Activated CD4-positive, alpha-beta memory T cell treated with anti-CD3 and anti-CD28 coated beads, Interleukin-2, amount 10 ng/mL, durations not matched to agents 7 days and 5 days (primary cell): ENCODE measurements around the gene ANKRD45. TPM values are rescaled to one million over a fixed set of nuclear protein-coding genes. Genes with fewer than 3 reads are reported as not detected.
"Not testable (repeated sequence)": the region's sequence is repeated elsewhere in the genome, so short reads cannot be mapped to it uniquely, and the experiment has no call there.

Source experiments
- CTCF ChIA-PET: fragments of 350-600 bp; sonication (Branson Sonifier 250); formaldehyde crosslinking; loops from one replicate; lab custom pipeline; 2021; ENCODE audit warnings: antibody characterized with exemption, inconsistent platforms; lab: Charles Lee
- POLR2A ChIA-PET: fragments of 350-600 bp; sonication (Branson Sonifier 250); formaldehyde crosslinking; loops from one replicate; lab custom pipeline; 2021; ENCODE audit warnings: antibody characterized with exemption; lab: Charles Lee
- DNase-seq: peaks from one replicate; pipeline ENCODE4 v3.0.0-alpha.2; 2020
- H3K27ac Mint-ChIP-seq: one replicate; pipeline ENCODE4 v1.8.0; 2021; ENCODE audit warnings: mild to moderate bottlenecking, mixed read lengths
- H3K27me3 Mint-ChIP-seq: one replicate; pipeline ENCODE4 v1.8.0; 2021; ENCODE audit warnings: mixed read lengths
- H3K36me3 Mint-ChIP-seq: one replicate; pipeline ENCODE4 v1.8.0; 2021; ENCODE audit warnings: low read depth, mixed read lengths
- H3K4me1 Mint-ChIP-seq: one replicate; pipeline ENCODE4 v1.8.0; 2021; ENCODE audit warnings: mixed read lengths
- H3K4me3 Mint-ChIP-seq: one replicate; pipeline ENCODE4 v1.8.0; 2021; ENCODE audit warnings: mild to moderate bottlenecking, mixed read lengths
- H3K9me3 Mint-ChIP-seq: one replicate; pipeline ENCODE4 v1.8.0; 2021; ENCODE audit warnings: mixed read lengths
- total RNA-seq, 2 experiments: library from RNA; stranded (reverse); gene quantifications; one replicate each; pipeline ENCODE4 v1.2.3, GENCODE V29; 2021

The ANKRD45 gene
- total RNA-seq, 2 experiments from 2014 or later, result not detected

DNA sequence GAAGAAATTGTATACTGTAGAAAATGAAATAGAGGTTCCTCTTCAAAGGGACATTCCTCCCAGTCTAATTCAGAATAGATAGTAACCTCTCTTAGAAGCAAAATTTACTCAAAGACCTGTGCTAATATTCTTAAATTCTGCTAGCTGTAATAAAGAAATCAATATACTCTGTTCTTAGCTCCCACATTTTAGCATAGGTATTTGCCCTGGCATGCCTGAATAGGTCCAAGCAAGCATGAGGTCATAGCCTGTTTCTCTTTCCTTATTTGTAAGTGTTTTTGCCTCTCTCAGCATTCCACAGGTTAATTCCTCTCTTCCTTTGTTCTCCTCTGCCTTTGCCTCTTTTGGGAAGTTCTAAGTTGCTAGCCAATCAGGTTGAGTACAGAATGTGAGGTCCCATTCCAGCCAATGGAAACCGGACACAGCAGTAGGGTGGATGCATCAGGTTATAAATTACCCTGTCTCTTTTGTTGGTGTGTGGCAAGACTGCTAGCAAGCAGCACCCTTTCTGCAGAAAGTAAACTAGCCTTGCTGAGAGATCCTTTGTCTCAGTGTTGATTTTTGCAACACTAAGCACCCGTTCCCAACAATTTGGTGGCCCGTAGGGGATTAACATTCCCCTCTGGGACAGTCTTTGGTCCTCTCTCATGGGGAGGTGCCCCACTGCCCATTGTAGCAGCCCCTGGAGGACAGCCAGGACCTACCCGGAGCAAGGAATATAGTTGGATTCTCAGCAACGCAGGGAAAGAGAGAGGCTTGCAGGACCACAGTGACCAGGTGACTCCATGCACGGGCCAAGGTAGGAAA lies 32.2 kb downstream of the ANKRD45 start:
- H3K36me3 Mint-ChIP-seq, result not testable (repeated sequence)

DNA sequence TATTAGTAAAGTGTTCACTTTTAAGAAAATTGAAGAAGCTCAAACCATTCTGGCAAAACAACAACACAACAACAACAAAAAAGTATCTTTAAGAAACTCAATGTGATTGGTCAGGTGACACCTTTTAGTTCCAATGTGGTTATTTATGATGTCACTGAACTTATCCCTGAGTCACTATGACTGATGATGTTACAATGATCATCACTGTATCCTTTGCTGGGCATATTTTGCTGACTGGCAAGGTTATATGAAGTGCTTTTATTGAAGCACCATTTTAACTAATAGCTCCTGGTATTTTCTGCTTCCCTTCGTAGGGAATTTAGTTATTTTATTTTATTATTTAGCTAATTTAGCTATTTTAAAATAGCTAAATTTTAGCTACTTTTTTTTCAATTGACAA lies 34.5 kb downstream of the ANKRD45 start, which contains the start of gene TEX50:
TEX50 (plus strand) TSS at position 223 of the 400 bp plus-strand sequence. CDS start 184 bp downstream, outside the sequence.
- Mint-ChIP-seq H3K27me3 (peaks cover 2% of the 10 kb centered on the region), H3K27ac (no peak within 1 kb of the TSS), H3K9me3 (peaks cover 3% of the 10 kb centered on the region), H3K36me3 (no peaks in the 10 kb centered on the region), H3K4me3 (no peak within 1 kb of the TSS), H3K4me1 (no peaks in the 10 kb centered on the region)
- ChIA-PET CTCF (interaction anchor here (1.4 kb wide), 1 partner anchor 206 kb away, joined by 4 read pairs; no protein-coding TSS in a partner anchor), POLR2A (no interaction called here)
- DNase-seq, result no peak

More for the DNA sequence above, 32.2 kb downstream of the ANKRD45 start:
- DNase-seq, POLR2A ChIA-PET, H3K4me1 Mint-ChIP-seq, H3K4me3 Mint-ChIP-seq, H3K9me3 Mint-ChIP-seq, H3K27ac Mint-ChIP-seq, CTCF ChIA-PET, H3K27me3 Mint-ChIP-seq: not testable (repeated sequence)

DNA sequence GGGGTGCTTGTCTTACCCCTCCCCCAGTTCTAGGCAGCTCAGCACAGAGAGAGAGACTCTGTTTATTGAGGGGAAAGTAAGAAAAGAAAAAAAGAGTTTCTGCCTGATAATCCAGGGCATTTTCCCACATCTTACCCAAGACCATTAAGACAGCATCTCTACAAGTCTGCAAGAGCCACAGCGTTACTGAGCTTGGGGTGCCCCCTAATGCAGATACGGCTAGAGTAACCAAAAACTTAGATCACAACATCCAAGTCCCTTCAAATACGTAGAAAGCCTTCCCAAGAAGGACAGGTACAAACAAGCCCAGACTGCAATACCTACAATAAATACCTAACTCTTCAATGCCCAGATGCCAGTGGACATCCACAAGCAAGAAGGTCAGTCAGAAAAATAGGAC lies 40.8 kb downstream of the ANKRD45 start:
- ChIA-PET CTCF (no interaction called here), POLR2A (no interaction called here)
- no peaks in the 10 kb centered on the region for H3K9me3 Mint-ChIP-seq
- no peak overlapping the region for H3K27ac Mint-ChIP-seq
- H3K27me3 Mint-ChIP-seq, result peaks cover 2% of the 10 kb centered on the region
- no peaks in the 10 kb centered on the region for H3K36me3 Mint-ChIP-seq
- no peaks in the 10 kb centered on the region for H3K4me1 Mint-ChIP-seq
- H3K4me3 Mint-ChIP-seq, result no peak overlapping the region
- no peak for DNase-seq

DNA sequence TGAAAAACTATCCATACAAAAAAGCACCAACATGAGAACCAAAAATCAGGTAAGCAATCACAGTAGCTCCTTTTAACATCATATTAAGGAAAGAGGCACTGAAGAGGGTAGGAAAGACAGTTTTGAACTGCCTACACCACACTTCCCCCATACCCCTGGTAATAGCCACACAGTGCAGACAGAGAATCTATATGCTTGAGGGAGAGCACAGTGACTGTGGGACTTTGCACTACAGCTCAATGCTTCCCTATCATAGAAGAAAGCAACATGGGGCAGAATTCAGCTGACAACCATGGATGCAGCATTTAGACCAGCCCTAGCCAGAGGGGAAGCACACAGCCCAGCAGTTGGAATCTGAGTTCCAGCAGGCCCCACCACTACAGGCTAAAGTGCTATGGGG lies 42.4 kb downstream of the ANKRD45 start:
- Mint-ChIP-seq H3K27ac (no peak overlapping the region), H3K4me1 (no peaks in the 10 kb centered on the region), H3K27me3 (no peaks in the 10 kb centered on the region), H3K9me3 (peaks cover 5% of the 10 kb centered on the region), H3K4me3 (no peak overlapping the region), H3K36me3 (no peaks in the 10 kb centered on the region)
- DNase-seq, result no peak
- ChIA-PET POLR2A (no interaction called here), CTCF (no interaction called here)

DNA sequence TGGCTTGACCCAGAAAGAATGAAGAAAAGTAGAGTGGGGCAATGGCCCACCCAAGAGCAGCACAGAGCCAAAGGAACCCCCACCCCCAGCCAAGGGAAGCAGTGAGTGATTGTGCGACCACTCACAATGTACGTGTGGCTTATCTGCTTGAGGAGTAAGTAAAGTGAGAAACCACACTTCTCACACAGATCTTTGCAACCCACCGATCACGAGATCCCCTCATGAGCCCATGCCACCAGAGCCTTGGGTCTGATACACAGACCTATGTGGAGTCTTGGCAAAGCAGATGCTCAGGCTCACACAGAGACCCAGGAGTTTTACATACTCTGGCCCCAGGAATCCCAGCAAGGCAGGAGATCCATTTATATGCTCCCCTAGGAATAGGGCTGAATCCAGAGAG lies 52.8 kb downstream of the ANKRD45 start:
- Mint-ChIP-seq H3K27ac (no peak overlapping the region), H3K9me3 (peaks cover 26% of the 10 kb centered on the region), H3K36me3 (peaks cover 7% of the 10 kb centered on the region), H3K4me3 (no peak overlapping the region), H3K4me1 (no peaks in the 10 kb centered on the region), H3K27me3 (peaks cover 21% of the 10 kb centered on the region)
- POLR2A ChIA-PET, result no interaction called here
- no peak for DNase-seq
- CTCF ChIA-PET, result no interaction called here

DNA sequence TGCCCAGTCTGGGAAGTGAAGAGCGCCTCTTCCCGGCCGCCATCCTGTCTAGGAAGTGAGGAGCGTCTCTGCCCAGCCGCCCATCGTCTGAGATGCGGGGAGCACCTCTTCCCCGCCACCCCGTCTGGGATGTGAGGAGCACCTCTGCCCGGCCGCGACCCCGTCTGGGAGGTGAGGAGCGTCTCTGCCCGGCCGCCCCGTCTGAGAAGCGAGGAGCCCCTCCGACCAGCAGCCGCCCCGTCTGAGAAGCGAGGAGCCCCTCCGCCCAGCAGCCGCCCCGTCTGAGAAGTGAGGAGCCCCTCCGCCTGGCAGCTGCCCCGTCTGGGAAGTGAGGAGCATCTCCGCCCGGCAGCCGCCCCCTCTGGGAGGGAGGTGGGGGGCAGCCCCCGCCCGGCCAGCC lies 56.6 kb downstream of the ANKRD45 start:
- POLR2A ChIA-PET, H3K4me1 Mint-ChIP-seq, H3K27ac Mint-ChIP-seq, H3K9me3 Mint-ChIP-seq, DNase-seq, H3K4me3 Mint-ChIP-seq, H3K27me3 Mint-ChIP-seq, H3K36me3 Mint-ChIP-seq: not testable (repeated sequence)
- CTCF ChIA-PET, result interaction anchor here (0.6 kb wide), 1 partner anchor 194 kb away, joined by 4 read pairs; no protein-coding TSS in a partner anchor

DNA sequence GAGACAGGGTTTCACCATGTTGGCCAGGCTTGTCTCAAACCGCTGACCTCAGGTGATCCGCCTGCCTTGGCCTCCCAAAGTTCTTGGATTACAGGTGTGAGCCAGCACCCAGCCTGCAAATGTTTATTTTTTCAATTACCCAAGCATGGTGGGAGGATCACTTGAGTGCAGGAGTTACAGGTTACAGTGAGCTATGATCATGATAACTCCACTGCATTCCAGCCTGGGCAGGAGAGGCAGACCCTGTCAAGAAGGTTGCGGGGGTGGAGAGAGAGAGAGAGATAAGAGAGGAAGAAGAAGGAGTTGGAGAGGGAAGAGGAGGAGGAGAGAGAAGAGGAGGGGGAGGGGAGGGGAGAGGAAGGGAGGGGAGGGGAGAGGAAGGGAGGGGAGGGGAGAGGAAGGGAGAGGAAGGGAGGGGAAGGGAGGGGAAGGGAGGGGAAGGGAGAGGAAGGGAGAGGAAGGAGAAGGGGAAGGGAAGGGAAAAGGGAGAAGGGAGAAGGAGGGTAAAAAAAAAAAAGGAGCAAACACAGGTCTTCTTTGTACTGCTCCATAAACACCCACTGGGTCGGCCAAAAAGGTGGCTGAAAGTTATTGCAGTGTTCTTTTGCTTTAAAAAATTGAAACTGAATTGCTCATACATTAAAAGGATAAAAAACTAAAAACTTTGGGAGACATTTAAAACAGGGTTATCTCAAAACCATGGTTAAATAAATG lies 61.0 kb downstream of the ANKRD45 start:
- ChIA-PET POLR2A (no interaction called here), CTCF (no interaction called here)
- DNase-seq, result no peak
- no peak overlapping the region for H3K27ac Mint-ChIP-seq
- H3K36me3 Mint-ChIP-seq, result no peaks in the 10 kb centered on the region
- peaks cover 4% of the 10 kb centered on the region for H3K9me3 Mint-ChIP-seq
- H3K27me3 Mint-ChIP-seq, result no peaks in the 10 kb centered on the region
- H3K4me3 Mint-ChIP-seq, result no peak overlapping the region
- no peaks in the 10 kb centered on the region for H3K4me1 Mint-ChIP-seq

DNA sequence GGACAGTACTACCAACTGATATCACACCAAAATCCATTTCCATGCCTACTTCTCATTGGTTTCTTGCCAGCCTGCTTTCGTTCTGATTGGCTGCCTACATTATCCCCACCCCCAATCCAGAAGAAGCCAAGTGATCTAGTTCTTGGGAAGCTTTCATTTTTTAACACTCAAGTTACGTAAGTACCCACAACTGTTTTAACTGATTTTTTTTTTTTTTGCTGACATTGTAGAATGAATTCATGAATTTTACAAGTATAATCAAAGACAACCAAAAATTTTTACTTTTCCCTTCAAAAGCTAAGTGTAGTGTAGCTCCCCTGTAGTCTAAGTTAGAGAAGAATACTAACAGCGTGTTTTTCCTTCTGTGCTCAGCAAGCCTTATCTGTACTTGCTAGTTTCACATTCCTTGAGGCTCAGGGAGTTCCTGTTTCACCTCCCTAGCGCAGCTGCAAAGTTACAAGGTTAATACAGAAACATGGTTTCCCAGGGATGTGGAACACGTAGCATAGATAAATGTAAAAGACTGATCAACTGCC lies 66.5 kb downstream of the ANKRD45 start, which contains the start of gene SLC9C2:
SLC9C2 (minus strand) TSS at position 17 of the 536 bp plus-strand sequence. CDS start 1,296 bp downstream, outside the sequence.
- H3K4me3 Mint-ChIP-seq, result no peak within 1 kb of the TSS
- H3K36me3 Mint-ChIP-seq, result peaks cover 3% of the 10 kb centered on the region
- peaks cover 2% of the 10 kb centered on the region for H3K4me1 Mint-ChIP-seq
- H3K27me3 Mint-ChIP-seq, result no peaks in the 10 kb centered on the region
- ChIA-PET POLR2A (no interaction called here), CTCF (no interaction called here)
- no peak for DNase-seq
- H3K27ac Mint-ChIP-seq, result no peak within 1 kb of the TSS
- peaks cover 2% of the 10 kb centered on the region for H3K9me3 Mint-ChIP-seq

DNA sequence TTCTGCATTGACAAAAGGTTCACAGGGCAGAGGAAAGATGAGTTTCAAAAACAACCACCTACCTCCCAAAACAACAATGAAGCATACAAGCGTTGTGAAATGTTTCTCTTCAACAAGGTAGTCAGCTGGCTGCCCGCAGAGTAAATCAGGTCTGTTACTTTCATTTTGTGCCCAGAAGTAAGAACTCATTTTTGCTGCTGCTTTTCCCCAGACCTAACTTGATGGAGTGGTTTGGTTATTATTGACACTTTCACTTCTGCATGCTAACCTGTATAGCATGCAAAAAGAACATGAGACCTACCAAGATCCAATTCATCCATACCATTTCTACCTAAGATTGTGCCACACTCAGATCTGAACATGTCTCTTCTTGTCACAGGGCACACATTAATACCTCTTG lies 68.1 kb downstream of the ANKRD45 start:
- CTCF ChIA-PET, result no interaction called here
- H3K27me3 Mint-ChIP-seq, result no peaks in the 10 kb centered on the region
- H3K4me1 Mint-ChIP-seq, result peaks cover 2% of the 10 kb centered on the region
- DNase-seq, result no peak
- H3K36me3 Mint-ChIP-seq, result peaks cover 3% of the 10 kb centered on the region
- no peak overlapping the region for H3K27ac Mint-ChIP-seq
- POLR2A ChIA-PET, result no interaction called here
- H3K4me3 Mint-ChIP-seq, result no peak overlapping the region
- H3K9me3 Mint-ChIP-seq, result peaks cover 2% of the 10 kb centered on the region

DNA sequence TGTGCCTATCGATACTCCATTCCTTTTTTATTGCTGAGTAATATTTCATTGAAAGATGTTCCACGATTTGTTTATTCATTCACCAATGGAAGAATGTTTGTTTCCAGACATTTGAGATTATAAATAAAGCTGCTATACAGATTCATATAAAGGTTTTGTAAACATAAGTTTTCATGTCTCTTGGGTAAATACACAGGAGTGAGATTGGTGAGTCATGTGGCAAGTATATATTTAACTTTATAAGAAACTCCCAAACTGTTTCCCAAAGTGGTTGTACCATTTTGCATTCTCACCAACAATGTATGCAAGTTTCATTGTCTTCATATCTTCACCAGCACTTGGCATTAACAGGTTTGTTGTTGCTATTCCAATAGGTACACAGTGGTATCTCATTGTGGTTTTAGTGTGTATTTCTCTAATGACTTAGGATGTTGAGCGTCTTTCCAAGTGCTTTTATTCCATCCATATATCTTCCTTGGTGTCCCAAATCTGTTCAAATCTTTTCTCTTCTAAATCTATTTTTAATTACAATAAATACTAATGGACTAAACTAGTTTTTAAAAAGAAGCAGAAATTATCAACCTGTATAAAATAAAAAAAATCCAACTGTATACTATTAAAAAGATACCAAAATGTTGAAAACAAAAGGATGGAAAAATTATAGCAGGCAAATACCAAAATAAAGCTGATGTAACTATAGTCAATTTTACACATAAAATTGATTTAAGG lies 73.4 kb downstream of the ANKRD45 start:
- Mint-ChIP-seq H3K27me3 (peaks cover 5% of the 10 kb centered on the region), H3K27ac (no peak overlapping the region), H3K9me3 (no peaks in the 10 kb centered on the region), H3K4me1 (no peaks in the 10 kb centered on the region), H3K4me3 (no peak overlapping the region), H3K36me3 (no peaks in the 10 kb centered on the region)
- ChIA-PET POLR2A (no interaction called here), CTCF (no interaction called here)
- DNase-seq, result no peak

DNA sequence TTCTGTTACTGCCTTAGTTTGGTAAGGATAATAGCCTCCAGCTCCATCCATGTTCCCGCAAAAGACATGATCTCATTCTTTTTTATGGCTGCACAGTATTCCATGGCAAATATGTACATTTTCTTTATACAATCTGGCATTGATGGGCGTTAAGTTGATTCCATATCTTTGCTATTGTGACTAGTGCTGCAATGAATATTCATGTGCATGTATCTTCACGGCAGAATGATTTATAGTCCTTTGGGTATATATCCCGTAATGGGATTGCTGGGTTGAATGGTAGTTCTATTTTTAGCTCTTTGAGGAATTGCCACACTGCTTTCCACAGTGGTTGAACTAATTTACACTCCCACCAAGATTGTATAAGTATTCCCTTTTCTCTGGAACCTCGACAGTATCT lies 78.5 kb downstream of the ANKRD45 start:
- H3K36me3 Mint-ChIP-seq, POLR2A ChIA-PET, CTCF ChIA-PET, DNase-seq, H3K9me3 Mint-ChIP-seq, H3K27me3 Mint-ChIP-seq, H3K4me1 Mint-ChIP-seq, H3K27ac Mint-ChIP-seq, H3K4me3 Mint-ChIP-seq: not testable (repeated sequence)

DNA sequence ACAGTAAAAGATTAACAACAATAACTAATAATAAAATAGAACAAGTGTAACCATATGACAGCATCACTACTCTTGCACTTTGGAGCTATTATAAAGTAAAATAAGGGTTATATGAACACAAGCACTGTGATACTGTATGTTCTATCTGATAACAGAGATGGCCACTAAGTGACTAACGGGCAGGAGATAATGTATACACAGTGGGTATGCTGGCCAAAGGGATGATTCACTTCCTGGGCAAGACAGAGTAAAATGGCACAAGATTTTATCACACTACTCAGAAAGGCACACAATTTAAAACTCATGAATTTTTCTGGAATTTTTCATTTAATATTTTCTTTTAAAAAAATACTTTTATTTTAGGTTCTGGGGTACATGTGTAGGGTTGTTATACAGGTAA lies 79.1 kb downstream of the ANKRD45 start:
- no peaks in the 10 kb centered on the region for H3K4me1 Mint-ChIP-seq
- POLR2A ChIA-PET, result no interaction called here
- no peak overlapping the region for H3K4me3 Mint-ChIP-seq
- CTCF ChIA-PET, result no interaction called here
- no peaks in the 10 kb centered on the region for H3K36me3 Mint-ChIP-seq
- no peaks in the 10 kb centered on the region for H3K9me3 Mint-ChIP-seq
- DNase-seq, result no peak
- H3K27ac Mint-ChIP-seq, result no peak overlapping the region
- H3K27me3 Mint-ChIP-seq, result no peaks in the 10 kb centered on the region
